OCI-LY1 (cell line): ENCODE data around the gene CDC45.

ENCODE experiments used
- CTCF ChIP-seq: fragments of 200-600 bp; sonication (generic), shearing (Covaris generic); IDR thresholded peaks from 2 replicates; pipeline ENCODE4 v1.5.1; 2017; ENCODE audit warnings: mild to moderate bottlenecking, antibody characterized with exemption, low read length, moderate library complexity, mixed read lengths
- EZH2 ChIP-seq: fragments of 200-600 bp; sonication (generic), shearing (Covaris generic); IDR thresholded peaks from 2 replicates; pipeline ENCODE4 v1.8.0; 2017; ENCODE audit warnings: borderline replicate concordance, mixed run types, mild to moderate bottlenecking, antibody characterized with exemption, low read length, moderate library complexity, mixed read lengths

GRCh38 chr22:19533857-19534256 lies 54.1 kb downstream of the CDC45 start:
- TF ChIP-seq CTCF (no peak), EZH2 (no peak)
